Upper lobe of left lung (tissue), 6 donors: ENCODE measurements around the gene ATP6V0E1. TPM values are rescaled to one million over a fixed set of nuclear protein-coding genes. Genes with fewer than 3 reads are reported as not detected.

ENCODE experiments used
- ATAC-seq, 2 donors: fragments of 200-7000 bp; cut with Tn5 transposase; one replicate each; pipeline ENCODE4 v1.9.1; 2022; ENCODE audit warnings: mild to moderate bottlenecking in 2 of 2, moderate library complexity in 2 of 2; ENCODE audit not compliant: low FRiP score in 2 of 2
- DNase-seq, 2 donors: peaks; one replicate each; pipeline ENCODE4 v3.0.0-alpha.2; 2019 to 2020
- H3K27ac ChIP-seq, 4 donors: fragments of 200-600 bp; sonication (generic); one replicate each; pipeline ENCODE4 v1.5.1; 2016 to 2019
- H3K27me3 ChIP-seq, 4 donors: fragments of 200-600 bp; sonication (generic); one replicate each; pipeline ENCODE4 v1.5.1; 2017 to 2019
- H3K36me3 ChIP-seq, 4 donors: fragments of 200-600 bp; sonication (generic); one replicate each; pipeline ENCODE4 v1.5.1; 2016 to 2019
- H3K4me1 ChIP-seq, 4 donors: fragments of 200-600 bp; sonication (generic); one replicate each; pipeline ENCODE4 v1.5.1; 2018 to 2019
- H3K4me3 ChIP-seq, 4 donors: fragments of 200-600 bp; sonication (generic); one replicate each; pipeline ENCODE4 v1.5.1; 2017 to 2019; ENCODE audit warnings: mild to moderate bottlenecking in 2 of 4, moderate library complexity in 1 of 4
- H3K9me3 ChIP-seq, 4 donors: fragments of 200-600 bp; sonication (generic); one replicate each; pipeline ENCODE4 v1.5.1; 2018 to 2019
- EP300 ChIP-seq, 4 donors: sonication (generic); formaldehyde crosslinking; IDR thresholded peaks; one replicate each; pipeline ENCODE4 v1.5.1; 2017; ENCODE audit warnings: antibody characterized with exemption in 4 of 4, control low read depth in 2 of 4
- POLR2A ChIP-seq, 4 donors: fragments of 450-650 bp; IDR thresholded peaks; one replicate each; pipeline ENCODE4 v1.5.1; 2016 to 2017; ENCODE audit warnings: antibody characterized with exemption in 4 of 4, mild to moderate bottlenecking in 2 of 4
- POLR2AphosphoS5 ChIP-seq, 2 donors: sonication (generic); formaldehyde crosslinking; IDR thresholded peaks; one replicate each; pipeline ENCODE4 v1.5.1; 2017; ENCODE audit warnings: antibody characterized with exemption in 2 of 2
- WGBS, 2 donors: methylation state at CpG; one replicate each; pipeline ENCODE4 v1.1.5; 2017 to 2018; 5-methylcytosine and 5-hydroxymethylcytosine counted together
- total RNA-seq, 6 donors: library from RNA; depleted of rRNA in 4 of 6; stranded (reverse); fragments of >200 nt in 4 of 6; gene quantifications; one replicate each; pipeline versions ENCODE4 v1.1.0 to v1.2.1, GENCODE V29; 2016 to 2021
- TF ChIP-seq, protein P1 (sequence below), 6 experiments: fragments of 450-650 bp in 4 of 6; fragments of 200-600 bp in 2 of 6; sonication (generic) in 2 of 6; IDR thresholded peaks; one replicate each; pipeline ENCODE4 v1.5.1; 2016 to 2019; ENCODE audit warnings: antibody characterized with exemption in 6 of 6
- donor health status: DM: no; HTN: no; CAD: no; lungs with moderate emphysema.
- donor health status: DM: no; HTN: yes; CAD: no; lungs with severe emphysema.

The ATP6V0E1 gene
- total RNA-seq, 6 donors from 2014 or later: 58.7 to 317 (median 198) TPM

DNA sequence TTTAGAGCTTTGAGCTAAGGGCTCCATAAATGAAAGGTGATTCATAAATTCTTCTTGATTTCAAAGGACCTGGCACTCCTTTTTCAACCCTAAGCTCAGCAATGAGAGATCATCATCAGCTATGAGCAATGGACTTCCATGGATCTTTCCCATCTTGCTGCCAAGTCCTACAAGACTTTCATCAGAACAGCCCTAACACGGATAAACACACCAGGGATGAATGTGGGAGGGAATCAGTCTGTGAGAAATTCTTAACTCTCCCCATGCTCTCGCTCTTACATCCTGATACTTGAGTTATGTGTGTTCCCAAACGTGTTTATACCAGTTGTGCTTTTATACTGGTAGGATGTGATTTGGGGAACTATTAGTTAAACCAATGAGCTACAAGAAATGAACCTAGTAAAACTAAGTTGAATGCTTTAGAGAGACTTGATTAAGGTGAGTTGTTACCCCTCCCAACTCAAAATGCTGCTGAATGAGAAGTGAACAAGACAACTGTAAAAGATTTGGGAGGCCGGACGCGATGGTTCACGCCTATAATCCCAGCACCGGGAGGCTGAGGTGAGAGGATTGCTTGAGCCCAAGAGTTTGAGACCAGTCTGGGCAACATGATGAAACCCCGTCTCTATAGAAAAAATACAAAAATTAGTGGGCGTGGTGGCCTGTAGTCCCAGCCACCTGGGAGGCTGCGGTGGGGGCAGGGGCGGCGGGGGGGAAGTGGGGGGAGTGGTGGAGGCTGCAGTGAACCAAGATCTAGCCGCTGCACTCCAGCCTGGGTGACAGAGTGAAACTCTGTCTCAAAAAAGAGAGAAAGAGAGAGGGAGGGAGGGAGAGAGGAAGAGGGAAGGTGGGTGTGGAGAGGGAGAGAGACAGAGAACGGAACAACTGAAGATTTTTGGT is 29.5 kb upstream of the ATP6V0E1 start:
- peak overlapping the region in 1 of 4 donors; percentile 5 for H3K27ac ChIP-seq
- ATAC-seq (no peak), DNase-seq (no peak)
- H3K4me3 ChIP-seq: no peak overlapping the region
- H3K4me1 ChIP-seq: peaks cover 0 to 19% (median 2%) of the 10 kb centered on the region in 4 donors
- H3K36me3 ChIP-seq: peaks cover 0 to 30% (median 14%) of the 10 kb centered on the region in 4 donors
- no peaks in the 10 kb centered on the region for H3K9me3 ChIP-seq
- 73 to 75% methylated on average over 15 of the region's 15 CpGs for WGBS, 2 donors
- H3K27me3 ChIP-seq: no peaks in the 10 kb centered on the region
- TF ChIP-seq POLR2A (IDR thresholded peaks at IDR 0.05): no peak
- no peak for TF ChIP-seq POLR2AphosphoS5 (IDR thresholded peaks at IDR 0.05)
- TF ChIP-seq, protein P1, sequence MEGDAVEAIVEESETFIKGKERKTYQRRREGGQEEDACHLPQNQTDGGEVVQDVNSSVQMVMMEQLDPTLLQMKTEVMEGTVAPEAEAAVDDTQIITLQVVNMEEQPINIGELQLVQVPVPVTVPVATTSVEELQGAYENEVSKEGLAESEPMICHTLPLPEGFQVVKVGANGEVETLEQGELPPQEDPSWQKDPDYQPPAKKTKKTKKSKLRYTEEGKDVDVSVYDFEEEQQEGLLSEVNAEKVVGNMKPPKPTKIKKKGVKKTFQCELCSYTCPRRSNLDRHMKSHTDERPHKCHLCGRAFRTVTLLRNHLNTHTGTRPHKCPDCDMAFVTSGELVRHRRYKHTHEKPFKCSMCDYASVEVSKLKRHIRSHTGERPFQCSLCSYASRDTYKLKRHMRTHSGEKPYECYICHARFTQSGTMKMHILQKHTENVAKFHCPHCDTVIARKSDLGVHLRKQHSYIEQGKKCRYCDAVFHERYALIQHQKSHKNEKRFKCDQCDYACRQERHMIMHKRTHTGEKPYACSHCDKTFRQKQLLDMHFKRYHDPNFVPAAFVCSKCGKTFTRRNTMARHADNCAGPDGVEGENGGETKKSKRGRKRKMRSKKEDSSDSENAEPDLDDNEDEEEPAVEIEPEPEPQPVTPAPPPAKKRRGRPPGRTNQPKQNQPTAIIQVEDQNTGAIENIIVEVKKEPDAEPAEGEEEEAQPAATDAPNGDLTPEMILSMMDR (IDR thresholded peaks at IDR 0.05): no peak
- no peak for TF ChIP-seq EP300 (IDR thresholded peaks at IDR 0.05)

DNA sequence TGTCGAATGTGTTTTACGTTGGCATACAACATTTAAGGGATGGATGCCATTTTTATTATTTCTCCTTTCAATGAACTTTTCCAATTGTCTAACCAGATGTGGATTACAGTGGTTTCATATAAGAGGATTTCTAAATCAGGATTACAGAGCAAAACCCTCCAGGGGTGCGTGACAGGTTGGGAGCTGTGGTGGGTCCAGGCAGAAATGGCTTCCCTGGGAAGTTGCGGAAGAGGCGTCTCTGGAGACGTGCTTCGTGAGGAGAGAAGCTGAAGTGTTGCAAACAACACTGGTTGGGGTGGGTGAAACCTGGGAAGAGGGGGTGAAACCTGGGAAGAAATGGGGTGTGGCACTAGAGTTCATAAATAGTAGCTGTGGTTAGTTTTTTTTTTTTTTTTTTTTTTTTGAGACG is 28.8 kb upstream of the ATP6V0E1 start:
- Histone ChIP-seq H3K27ac (no peak overlapping the region), H3K36me3 (peaks cover 0 to 24% (median 14%) of the 10 kb centered on the region in 4 donors), H3K27me3 (no peaks in the 10 kb centered on the region), H3K4me1 (peaks cover under 1 to 22% (median 3%) of the 10 kb centered on the region in 4 donors), H3K4me3 (no peak overlapping the region), H3K9me3 (no peaks in the 10 kb centered on the region)
- TF ChIP-seq, protein P1 (IDR thresholded peaks at IDR 0.05): no peak
- no peak for TF ChIP-seq EP300 (IDR thresholded peaks at IDR 0.05)
- no peak for TF ChIP-seq POLR2A (IDR thresholded peaks at IDR 0.05)
- TF ChIP-seq POLR2AphosphoS5 (IDR thresholded peaks at IDR 0.05): no peak
- 63 to 82% methylated on average over 8 of the region's 8 CpGs for WGBS, 2 donors
- ATAC-seq (no peak), DNase-seq (no peak)

DNA sequence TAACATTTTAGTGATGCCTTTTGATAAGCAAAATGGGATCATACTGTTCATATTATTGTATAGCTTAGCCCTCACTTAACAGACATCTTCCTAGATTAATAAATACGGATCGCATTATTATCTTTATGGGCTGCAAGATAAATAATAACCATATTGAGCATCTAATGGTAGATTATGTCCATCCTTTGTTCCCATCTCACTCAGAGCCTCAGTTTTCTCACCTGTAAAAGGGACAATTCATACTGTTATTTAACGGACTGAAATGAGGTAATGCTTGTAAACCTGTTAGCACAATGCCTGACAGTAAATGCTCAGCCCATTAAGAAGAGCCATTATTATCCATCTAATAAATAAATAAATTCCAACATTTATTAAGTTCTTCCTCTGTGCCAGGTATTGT is 27.3 kb upstream of the ATP6V0E1 start:
- TF ChIP-seq POLR2AphosphoS5 (IDR thresholded peaks at IDR 0.05) (no peak), EP300 (IDR thresholded peaks at IDR 0.05) (no peak)
- TF ChIP-seq, protein P1 (IDR thresholded peaks at IDR 0.05): no peak
- DNase-seq (no peak), ATAC-seq (no peak)
- H3K9me3 ChIP-seq: no peaks in the 10 kb centered on the region
- H3K36me3 ChIP-seq: peaks cover 0 to 9% (median 5%) of the 10 kb centered on the region in 4 donors
- peaks cover 8 to 34% (median 11%) of the 10 kb centered on the region in 4 donors for H3K4me1 ChIP-seq
- H3K27ac ChIP-seq: no peak overlapping the region
- no peaks in the 10 kb centered on the region for H3K27me3 ChIP-seq
- H3K4me3 ChIP-seq: no peak overlapping the region
- 80 to 89% methylated on average over 3 of the region's 3 CpGs for WGBS, 2 donors

DNA sequence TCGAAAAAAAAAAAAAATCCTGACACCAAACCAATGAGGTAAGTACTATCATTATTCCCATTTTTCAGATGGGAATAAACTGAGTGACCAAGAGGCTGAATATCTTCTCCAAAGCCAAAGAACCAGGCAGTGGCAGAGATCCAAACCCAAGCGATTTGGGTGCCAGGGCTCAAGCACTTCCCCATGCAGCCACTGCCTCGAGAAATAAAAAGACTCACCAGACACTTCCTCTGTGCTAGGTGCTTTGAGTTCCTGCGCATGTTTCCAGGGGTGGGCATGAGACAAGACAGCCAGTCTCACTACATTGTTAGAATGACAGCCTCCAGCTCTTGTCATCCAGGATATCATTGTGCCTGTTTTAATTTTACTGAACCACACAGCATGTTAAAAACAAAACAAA is 26.6 kb upstream of the ATP6V0E1 start:
- peaks cover 8 to 34% (median 9%) of the 10 kb centered on the region in 4 donors for H3K4me1 ChIP-seq
- H3K27me3 ChIP-seq: no peaks in the 10 kb centered on the region
- no peak overlapping the region for H3K27ac ChIP-seq
- no peak for DNase-seq
- no peak overlapping the region for H3K4me3 ChIP-seq
- H3K9me3 ChIP-seq: no peaks in the 10 kb centered on the region
- no peak for ATAC-seq
- H3K36me3 ChIP-seq: peaks cover 0 to 5% (median 1%) of the 10 kb centered on the region in 4 donors
- TF ChIP-seq POLR2A (IDR thresholded peaks at IDR 0.05) (no peak), EP300 (IDR thresholded peaks at IDR 0.05) (no peak), POLR2AphosphoS5 (IDR thresholded peaks at IDR 0.05) (no peak)
- TF ChIP-seq, protein P1 (IDR thresholded peaks at IDR 0.05): no peak
- WGBS, 2 donors: 42 to 54% methylated on average over 4 of the region's 4 CpGs
